H1 (cell line): ENCODE measurements around the gene CHD1. TPM values are rescaled to one million over a fixed set of nuclear protein-coding genes. Genes with fewer than 3 reads are reported as not detected.

Source experiments
- CTCF ChIA-PET: fragments of 300-600 bp; sonication (Branson Sonifier 250); formaldehyde crosslinking; loops from one replicate; lab custom pipeline; 2021; ENCODE audit not compliant: partially characterized antibody; lab: Charles Lee
- POLR2A ChIA-PET: fragments of 300-600 bp; sonication (Branson Sonifier 250); formaldehyde crosslinking; loops from one replicate; lab custom pipeline; 2021; ENCODE audit warnings: inconsistent platforms; ENCODE audit not compliant: partially characterized antibody; lab: Charles Lee
- DNase-seq, 2 experiments: peaks; one replicate each; pipeline versions ENCODE4 v3.0.0 to v3.0.0-alpha.2; 2010 to 2022; ENCODE audit warnings: low spot score in 2 of 2, low read depth in 1 of 2, mixed read lengths in 1 of 2
- FAIRE-seq: peaks from 2 replicates; lab custom pipeline; 2011; peaks lifted over from hg19 to GRCh38; lab: Jason Lieb, UNC
- H2AFZ ChIP-seq: 2 replicates; pipeline ENCODE4 v1.8.1; 2012; ENCODE audit warnings: low read length, inconsistent platforms
- H2AK5ac ChIP-seq: 2 replicates; pipeline ENCODE4 v1.6.1; 2013; ENCODE audit warnings: low read depth, low read length
- H2BK120ac ChIP-seq: replicated peaks from 2 replicates; pipeline ENCODE3; 2013; ENCODE audit warnings: low read depth, low read length, inconsistent platforms
- H2BK12ac ChIP-seq: 2 replicates; pipeline ENCODE4 v1.6.1; 2013; ENCODE audit warnings: low read depth, low read length
- H2BK15ac ChIP-seq: 2 replicates; pipeline ENCODE4 v1.6.1; 2013; ENCODE audit warnings: low read length
- H2BK20ac ChIP-seq: 2 replicates; pipeline ENCODE4 v1.6.1; 2013; ENCODE audit warnings: low read length
- H2BK5ac ChIP-seq: 2 replicates; pipeline ENCODE4 v1.6.1; 2013; ENCODE audit warnings: low read depth, low read length
- H3K14ac ChIP-seq: 2 replicates; pipeline ENCODE4 v1.6.1; 2013; ENCODE audit warnings: inconsistent platforms; ENCODE audit not compliant: insufficient read length
- H3K18ac ChIP-seq: 2 replicates; pipeline ENCODE4 v1.6.1; 2013; ENCODE audit warnings: low read length; ENCODE audit errors: extremely low read depth
- H3K23ac ChIP-seq: 2 replicates; pipeline ENCODE4 v1.6.1; 2013; ENCODE audit warnings: inconsistent platforms; ENCODE audit not compliant: insufficient read length
- H3K23me2 ChIP-seq: 2 replicates; pipeline ENCODE4 v1.6.1; 2013; ENCODE audit warnings: low read depth, low read length
- H3K27ac ChIP-seq: 2 replicates; pipeline ENCODE4 v1.6.1; 2011; ENCODE audit warnings: low read depth, low read length, inconsistent platforms
- H3K27me3 ChIP-seq, 4 experiments: replicated peaks in 1 of 4; 1 replicate in 1 of 4; 2 replicates in 3 of 4; pipeline versions ENCODE4 v1.6.1 to v1.8.1; 2011 to 2013; ENCODE audit warnings: low read length in 3 of 4, mild to moderate bottlenecking in 3 of 4, inconsistent platforms in 2 of 4, mixed read lengths in 2 of 4, moderate library complexity in 1 of 4; ENCODE audit not compliant: control insufficient read depth in 3 of 4, insufficient read depth in 3 of 4; ENCODE audit errors: extremely low read depth in 1 of 4
- H3K36me3 ChIP-seq, 4 experiments: 2 replicates each; pipeline versions ENCODE4 v1.6.1 to v1.8.1; 2011 to 2013; ENCODE audit warnings: mild to moderate bottlenecking in 4 of 4, low read length in 3 of 4, moderate library complexity in 2 of 4, control low read depth in 1 of 4, inconsistent platforms in 1 of 4; ENCODE audit not compliant: insufficient read depth in 4 of 4, control insufficient read depth in 2 of 4
- H3K4ac ChIP-seq: replicated peaks from 2 replicates; pipeline ENCODE3; 2013; ENCODE audit warnings: low read length, low read depth, mixed read lengths, inconsistent platforms; ENCODE audit not compliant: insufficient read length
- H3K4me1 ChIP-seq, 4 experiments: replicated peaks in 1 of 4; 1 replicate in 1 of 4; 2 replicates in 3 of 4; pipeline versions ENCODE4 v1.6.1 to v1.8.1; 2011 to 2013; ENCODE audit warnings: low read length in 3 of 4, inconsistent platforms in 2 of 4, mixed read lengths in 1 of 4; ENCODE audit not compliant: insufficient read depth in 4 of 4, control insufficient read depth in 3 of 4
- H3K4me2 ChIP-seq, 2 experiments: 2 replicates each; pipeline versions ENCODE4 v1.6.1 to v1.8.1; 2011 to 2013; ENCODE audit warnings: low read depth in 2 of 2, low read length in 2 of 2, control low read depth in 1 of 2, inconsistent platforms in 1 of 2, mild to moderate bottlenecking in 1 of 2; ENCODE audit not compliant: insufficient read depth in 1 of 2
- H3K4me3 ChIP-seq, 4 experiments: fragments of 200-600, 300-600 bp in 1 of 4; sonication (generic), shearing (Covaris generic), sonication (Bioruptor Twin) in 1 of 4; 2 replicates each; pipeline versions ENCODE4 v1.5.1 to v1.8.1; 2011 to 2016; ENCODE audit warnings: low read length in 4 of 4, low read depth in 3 of 4, control low read depth in 2 of 4, inconsistent platforms in 2 of 4, mild to moderate bottlenecking in 2 of 4, mixed read lengths in 1 of 4, moderate library complexity in 1 of 4; ENCODE audit not compliant: insufficient read depth in 2 of 4; ENCODE audit errors: extremely low read depth in 1 of 4
- H3K56ac ChIP-seq: replicated peaks from 2 replicates; pipeline ENCODE3; 2013; ENCODE audit warnings: low read depth, mild to moderate bottlenecking, mixed read lengths, low read length, inconsistent platforms; ENCODE audit not compliant: insufficient read length
- H3K79me1 ChIP-seq: 2 replicates; pipeline ENCODE4 v1.6.1; 2013; ENCODE audit warnings: low read depth, low read length, control low read depth
- H3K79me2 ChIP-seq, 2 experiments: 2 replicates each; pipeline versions ENCODE4 v1.6.1 to v1.8.1; 2012 to 2013; ENCODE audit warnings: low read length in 2 of 2, mild to moderate bottlenecking in 2 of 2, inconsistent platforms in 1 of 2; ENCODE audit not compliant: insufficient read depth in 2 of 2, control insufficient read depth in 1 of 2
- H3K9ac ChIP-seq, 4 experiments: replicated peaks in 1 of 4; 1 replicate in 1 of 4; 2 replicates in 3 of 4; pipeline versions ENCODE4 v1.6.1 to v1.8.1; 2011 to 2013; ENCODE audit warnings: low read depth in 3 of 4, low read length in 3 of 4, control low read depth in 2 of 4, mild to moderate bottlenecking in 2 of 4, moderate library complexity in 2 of 4, inconsistent platforms in 1 of 4; ENCODE audit errors: extremely low read depth in 1 of 4
- H3K9me3 ChIP-seq, 2 experiments: 2 replicates each; pipeline versions ENCODE4 v1.6.1 to v1.8.1; 2012 to 2013; ENCODE audit warnings: mild to moderate bottlenecking in 2 of 2, moderate library complexity in 2 of 2, control low read depth in 1 of 2, inconsistent platforms in 1 of 2, low read depth in 1 of 2, low read length in 1 of 2, mixed read lengths in 1 of 2; ENCODE audit not compliant: insufficient read depth in 2 of 2
- H4K20me1 ChIP-seq, 2 experiments: replicated peaks in 1 of 2; 2 replicates each; pipeline versions ENCODE3 to v1.8.1; 2011 to 2013; ENCODE audit warnings: inconsistent platforms in 2 of 2, low read length in 2 of 2, mild to moderate bottlenecking in 1 of 2; ENCODE audit not compliant: insufficient read depth in 2 of 2, control insufficient read depth in 1 of 2
- H4K5ac ChIP-seq: 2 replicates; pipeline ENCODE4 v1.6.1; 2013; ENCODE audit warnings: low read length, low read depth, mixed read lengths, inconsistent platforms; ENCODE audit not compliant: insufficient read length
- H4K8ac ChIP-seq: 2 replicates; pipeline ENCODE4 v1.8.0; 2013; ENCODE audit warnings: mild to moderate bottlenecking, moderate library complexity, low read length, inconsistent platforms; ENCODE audit not compliant: insufficient read depth; ENCODE audit errors: extremely low read depth
- H4K91ac ChIP-seq: replicated peaks from 2 replicates; pipeline ENCODE3; 2013; ENCODE audit warnings: low read length, mixed read lengths, inconsistent platforms; ENCODE audit not compliant: insufficient read length
- GTF2F1 ChIP-seq: IDR thresholded peaks from 2 replicates; pipeline ENCODE4 v1.6.1; 2012; ENCODE audit warnings: low read depth, low read length, improper control_type of control experiment, borderline replicate concordance
- RAD21 ChIP-seq, 2 experiments: IDR thresholded peaks in 1 of 2; conservative IDR thresholded peaks in 1 of 2; 2 replicates each; pipeline ENCODE4 v1.6.1; 2011; ENCODE audit warnings: low read depth in 2 of 2, low read length in 2 of 2, improper control_type of control experiment in 1 of 2, inconsistent platforms in 1 of 2, mild to moderate bottlenecking in 1 of 2, moderate library complexity in 1 of 2
- RFX5 ChIP-seq: IDR thresholded peaks from 2 replicates; pipeline ENCODE4 v1.6.1; 2011; ENCODE audit warnings: low read depth, low read length, improper control_type of control experiment, borderline replicate concordance
- TAF1 ChIP-seq: IDR thresholded peaks from 2 replicates; pipeline ENCODE4 v1.6.1; 2011; ENCODE audit warnings: mild to moderate bottlenecking, low read depth, low read length
- WGBS, 2 experiments: shearing (Covaris generic) in 1 of 2; methylation state at CpG; one replicate each; pipeline versions ENCODE4 v1.1.6 to v1.1.7; 2013 to 2015; ENCODE audit warnings: low lambda C conversion rate in 2 of 2, mixed read lengths in 2 of 2, inconsistent platforms in 1 of 2, low coverage in 1 of 2, missing lambda C conversion rate in 1 of 2; ENCODE audit not compliant: insufficient replicate concordance in 2 of 2, insufficient coverage in 1 of 2, insufficient read length in 1 of 2; ENCODE audit errors: extremely low coverage in 1 of 2, missing lambda C conversion rate in 1 of 2; 5-methylcytosine and 5-hydroxymethylcytosine counted together
- polyA plus RNA-seq, 7 experiments: library from polyadenylated mRNA; depleted of rRNA in 3 of 7; stranded (reverse) in 5 of 7; unstranded in 2 of 7; fragments of >200 nt in 5 of 7; fragments of 200-250 nt in 2 of 7; gene quantifications; 1 replicate in 5 of 7; 2 replicates in 1 of 7; 4 replicates in 1 of 7; pipeline versions ENCODE4 v1.2.1 to v1.2.3, GENCODE V29; 2011 to 2013; ENCODE audit warnings: missing spikeins in 2 of 7, mixed read lengths in 2 of 7
- total RNA-seq: library from RNA; stranded (reverse); fragmentation: NEBNext Ultra II Directional; extraction: Animal tissue kit (Norgen Biotek cat#: 25700); gene quantifications from 2 replicates; pipeline ENCODE4 v1.2.1, GENCODE V29; 2021
- TF ChIP-seq, protein P1 (sequence below), 3 experiments: IDR thresholded peaks; 1 replicate in 2 of 3; 2 replicates in 1 of 3; pipeline versions ENCODE4 v1.5.1 to v1.6.1; 2011; ENCODE audit warnings: low read length in 3 of 3, mild to moderate bottlenecking in 3 of 3, inconsistent platforms in 2 of 3, low read depth in 1 of 3, moderate library complexity in 1 of 3; ENCODE audit not compliant: insufficient read depth in 1 of 3; ENCODE audit errors: control extremely low read depth in 1 of 3
- TF ChIP-seq, protein P2 (sequence below): IDR thresholded peaks from 2 replicates; pipeline ENCODE4 v1.6.1; 2011; ENCODE audit warnings: low read length, improper control_type of control experiment

The CHD1 gene
- total and polyA plus RNA-seq, 2 of the 8 experiments (the other 6 are each of a cell fraction or from before 2014, with no cell fraction given): 15.6 to 53.0 TPM

DNA sequence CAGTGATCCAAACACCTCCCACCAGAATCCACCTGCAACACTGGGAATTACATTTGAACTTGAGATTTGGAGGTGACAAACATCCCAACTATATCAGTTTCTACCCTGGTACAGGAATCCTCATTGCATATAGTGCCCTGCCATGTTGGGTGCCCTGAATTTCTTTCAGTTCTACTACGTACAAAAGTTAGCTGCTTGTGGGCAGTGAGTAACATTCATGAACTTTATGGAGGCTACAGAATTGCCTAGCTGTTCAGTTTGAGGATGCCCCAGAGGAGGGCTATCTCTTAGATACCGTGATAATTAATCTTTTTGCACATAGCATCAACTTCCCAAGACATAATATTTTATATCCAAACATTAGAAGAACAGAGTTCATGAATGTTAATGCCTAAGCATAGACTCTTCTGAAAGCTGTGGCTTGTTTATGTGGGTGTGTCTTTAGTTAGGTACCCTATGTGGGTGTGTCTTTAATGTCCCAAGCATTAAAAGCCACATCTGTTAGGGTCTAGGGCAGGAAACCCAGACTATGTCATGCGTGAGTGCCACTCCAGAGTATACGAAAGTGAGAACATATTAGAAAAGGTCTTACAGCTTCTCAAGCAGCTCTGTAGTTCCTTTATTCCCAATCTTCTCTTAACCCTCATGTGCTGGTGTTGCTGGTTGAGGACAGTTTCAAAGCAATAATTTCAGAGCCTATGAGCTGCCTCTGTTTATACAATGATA lies 47.0 kb upstream of the CHD1 start:
- H3K9me3 ChIP-seq: no peaks in the 10 kb centered on the region
- no peak overlapping the region for H4K91ac ChIP-seq
- CTCF ChIA-PET: interaction anchor here (0.7 kb wide), 1 partner anchor 9 kb away, joined by 3 read pairs; no protein-coding TSS in a partner anchor
- H2AK5ac ChIP-seq: no peak overlapping the region
- no peak overlapping the region for H3K9ac ChIP-seq
- no peak overlapping the region for H3K18ac ChIP-seq
- TF ChIP-seq GTF2F1 (no peak), RFX5 (no peak), TAF1 (no peak), RAD21 (IDR thresholded peaks at IDR 0.05 in 1 of 2, conservative IDR thresholded peaks at IDR 0.05 in 1 of 2; ENCODE audit: low read depth in 2 of 2, low read length in 2 of 2) (no peak)
- TF ChIP-seq, protein P1, sequence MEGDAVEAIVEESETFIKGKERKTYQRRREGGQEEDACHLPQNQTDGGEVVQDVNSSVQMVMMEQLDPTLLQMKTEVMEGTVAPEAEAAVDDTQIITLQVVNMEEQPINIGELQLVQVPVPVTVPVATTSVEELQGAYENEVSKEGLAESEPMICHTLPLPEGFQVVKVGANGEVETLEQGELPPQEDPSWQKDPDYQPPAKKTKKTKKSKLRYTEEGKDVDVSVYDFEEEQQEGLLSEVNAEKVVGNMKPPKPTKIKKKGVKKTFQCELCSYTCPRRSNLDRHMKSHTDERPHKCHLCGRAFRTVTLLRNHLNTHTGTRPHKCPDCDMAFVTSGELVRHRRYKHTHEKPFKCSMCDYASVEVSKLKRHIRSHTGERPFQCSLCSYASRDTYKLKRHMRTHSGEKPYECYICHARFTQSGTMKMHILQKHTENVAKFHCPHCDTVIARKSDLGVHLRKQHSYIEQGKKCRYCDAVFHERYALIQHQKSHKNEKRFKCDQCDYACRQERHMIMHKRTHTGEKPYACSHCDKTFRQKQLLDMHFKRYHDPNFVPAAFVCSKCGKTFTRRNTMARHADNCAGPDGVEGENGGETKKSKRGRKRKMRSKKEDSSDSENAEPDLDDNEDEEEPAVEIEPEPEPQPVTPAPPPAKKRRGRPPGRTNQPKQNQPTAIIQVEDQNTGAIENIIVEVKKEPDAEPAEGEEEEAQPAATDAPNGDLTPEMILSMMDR (IDR thresholded peaks at IDR 0.05; ENCODE audit: control extremely low read depth in 1 of 3, insufficient read depth in 1 of 3, low read depth in 1 of 3, low read length in 3 of 3): no peak
- TF ChIP-seq, protein P2, sequence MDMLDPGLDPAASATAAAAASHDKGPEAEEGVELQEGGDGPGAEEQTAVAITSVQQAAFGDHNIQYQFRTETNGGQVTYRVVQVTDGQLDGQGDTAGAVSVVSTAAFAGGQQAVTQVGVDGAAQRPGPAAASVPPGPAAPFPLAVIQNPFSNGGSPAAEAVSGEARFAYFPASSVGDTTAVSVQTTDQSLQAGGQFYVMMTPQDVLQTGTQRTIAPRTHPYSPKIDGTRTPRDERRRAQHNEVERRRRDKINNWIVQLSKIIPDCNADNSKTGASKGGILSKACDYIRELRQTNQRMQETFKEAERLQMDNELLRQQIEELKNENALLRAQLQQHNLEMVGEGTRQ: no peak
- H3K27ac ChIP-seq: no peak overlapping the region
- H3K4me3 ChIP-seq: no peak overlapping the region
- H2AFZ ChIP-seq: no peak overlapping the region
- no peak overlapping the region for H3K23ac ChIP-seq
- H3K14ac ChIP-seq: no peak overlapping the region
- H3K23me2 ChIP-seq: no peaks in the 10 kb centered on the region
- POLR2A ChIA-PET: no interaction called here
- no peak overlapping the region for H3K56ac ChIP-seq
- no peak overlapping the region for H3K4ac ChIP-seq
- no peak overlapping the region for H2BK20ac ChIP-seq
- H4K5ac ChIP-seq: no peak overlapping the region
- no peak overlapping the region for H4K8ac ChIP-seq
- H2BK120ac ChIP-seq: no peak overlapping the region
- DNase-seq (no peak), FAIRE-seq (no peak)
- no peak overlapping the region for H3K4me2 ChIP-seq
- no peaks in the 10 kb centered on the region for H3K4me1 ChIP-seq
- no peaks in the 10 kb centered on the region for H3K27me3 ChIP-seq
- H2BK12ac ChIP-seq: no peak overlapping the region
- WGBS, 2 experiments: 85% methylated on average over 4 of the region's 4 CpGs; no CpG with 5 or more reads in 1 of the 2 experiments
- no peaks in the 10 kb centered on the region for H4K20me1 ChIP-seq
- H3K36me3 ChIP-seq: no peaks in the 10 kb centered on the region
- H3K79me1 ChIP-seq: no peaks in the 10 kb centered on the region
- H2BK15ac ChIP-seq: no peak overlapping the region
- H2BK5ac ChIP-seq: no peak overlapping the region
- no peaks in the 10 kb centered on the region for H3K79me2 ChIP-seq
